Activated B cell treated with CpG ODN at 0.5 μM for 24 hours (primary cell): ENCODE measurements around the gene TRIOBP. TPM values are rescaled to one million over a fixed set of nuclear protein-coding genes. Genes with fewer than 3 reads are reported as not detected.
"Not testable (repeated sequence)": the region's sequence is repeated elsewhere in the genome, so short reads cannot be mapped to it uniquely, and the experiment has no call there.

Experiments used
- ATAC-seq: fragments of 200-7000 bp; cut with Tn5 transposase; one replicate; pipeline ENCODE4 v1.10.0; 2021; ENCODE audit warnings: low read depth, mild to moderate bottlenecking, moderate library complexity
- CTCF ChIA-PET: fragments of 350-600 bp; sonication (Branson Sonifier 250); formaldehyde crosslinking; loops from one replicate; lab custom pipeline; 2021; ENCODE audit warnings: antibody characterized with exemption; lab: Charles Lee
- POLR2A ChIA-PET: fragments of 350-600 bp; sonication (Branson Sonifier 250); formaldehyde crosslinking; loops from one replicate; lab custom pipeline; 2021; ENCODE audit warnings: antibody characterized with exemption; lab: Charles Lee
- DNase-seq: peaks from one replicate; pipeline ENCODE4 v3.0.0; 2022
- H3K27ac Mint-ChIP-seq: one replicate; pipeline ENCODE4 v1.8.0; 2020; ENCODE audit warnings: mixed read lengths
- H3K27me3 Mint-ChIP-seq: one replicate; pipeline ENCODE4 v1.8.0; 2021; ENCODE audit warnings: mixed read lengths
- H3K36me3 Mint-ChIP-seq: one replicate; pipeline ENCODE4 v1.8.0; 2021; ENCODE audit warnings: low read depth, mixed read lengths
- H3K4me1 Mint-ChIP-seq: one replicate; pipeline ENCODE4 v1.8.0; 2021; ENCODE audit warnings: mixed read lengths
- H3K4me3 Mint-ChIP-seq: one replicate; pipeline ENCODE4 v1.8.0; 2020; ENCODE audit warnings: mild to moderate bottlenecking, mixed read lengths
- H3K9me3 Mint-ChIP-seq: one replicate; pipeline ENCODE4 v1.8.0; 2020; ENCODE audit warnings: mixed read lengths
- CTCF ChIP-seq: fragments of 200-600 bp; IDR thresholded peaks from one replicate; pipeline ENCODE4 v1.8.0; 2022; ENCODE audit warnings: antibody characterized with exemption, mild to moderate bottlenecking
- intact Hi-C: fragments of 100-400 bp; cut with micrococcal nuclease; formaldehyde crosslinking; loops from one replicate; pipeline ENCODE4 v1.15.1; 2024
- total RNA-seq: library from RNA; stranded (reverse); gene quantifications from 2 replicates; pipeline ENCODE4 v1.2.3, GENCODE V29; 2022

Gene TRIOBP
- total RNA-seq, 1 donor from 2014 or later, result 27.4 TPM

- no peak overlapping the region for H3K4me3 Mint-ChIP-seq
- no peaks in the 10 kb centered on the region for H3K9me3 Mint-ChIP-seq
- no peak overlapping the region for H3K27ac Mint-ChIP-seq
- no peak for ATAC-seq
- H3K4me1 Mint-ChIP-seq, result no peaks in the 10 kb centered on the region
- no peaks in the 10 kb centered on the region for H3K36me3 Mint-ChIP-seq
- intact Hi-C loops, result no loop called here
- ChIA-PET POLR2A (no interaction called here), CTCF (no interaction called here)
- DNase-seq, result no peak
- H3K27me3 Mint-ChIP-seq, result no peaks in the 10 kb centered on the region
- no peak for TF ChIP-seq CTCF
Measured at GRCh38 chr22:37715760-37716159, 18.9 kb downstream of the TRIOBP start.

- no peak for ATAC-seq
- Mint-ChIP-seq H3K4me1 (no peaks in the 10 kb centered on the region), H3K36me3 (no peaks in the 10 kb centered on the region), H3K9me3 (no peaks in the 10 kb centered on the region), H3K27me3 (no peaks in the 10 kb centered on the region), H3K27ac (no peak overlapping the region), H3K4me3 (no peak overlapping the region)
- no peak for TF ChIP-seq CTCF
- no peak for DNase-seq
- intact Hi-C loops, result no loop called here
- CTCF ChIA-PET, result no interaction called here
- POLR2A ChIA-PET, result no interaction called here
Measured at GRCh38 chr22:37716708-37717107, 19.9 kb downstream of the TRIOBP start.

- DNase-seq, CTCF ChIA-PET, POLR2A ChIA-PET, H3K27me3 Mint-ChIP-seq, H3K36me3 Mint-ChIP-seq, intact Hi-C loops, H3K4me1 Mint-ChIP-seq, H3K9me3 Mint-ChIP-seq, H3K27ac Mint-ChIP-seq, H3K4me3 Mint-ChIP-seq, ATAC-seq: not testable (repeated sequence)
Measured at GRCh38 chr22:37717235-37717634, 20.4 kb downstream of the TRIOBP start.

GRCh38 chr22:37717746-37718305, 21.0 kb downstream of the TRIOBP start:
- POLR2A ChIA-PET, H3K4me3 Mint-ChIP-seq, ATAC-seq, CTCF ChIA-PET, DNase-seq, intact Hi-C loops, H3K27me3 Mint-ChIP-seq, H3K4me1 Mint-ChIP-seq, H3K9me3 Mint-ChIP-seq, H3K36me3 Mint-ChIP-seq, H3K27ac Mint-ChIP-seq: not testable (repeated sequence)

GRCh38 chr22:37725551-37726240, 28.8 kb downstream of the TRIOBP start:
- H3K4me1 Mint-ChIP-seq, result no peaks in the 10 kb centered on the region
- H3K9me3 Mint-ChIP-seq, result no peaks in the 10 kb centered on the region
- H3K27me3 Mint-ChIP-seq, result no peaks in the 10 kb centered on the region
- ATAC-seq, result no peak
- H3K36me3 Mint-ChIP-seq, result peaks cover 3% of the 10 kb centered on the region
- POLR2A ChIA-PET, result interaction anchor here (0.7 kb wide), 1 partner anchor 11 kb away, joined by 5 read pairs; no protein-coding TSS in a partner anchor
- intact Hi-C loops, result no loop called here
- no peak for DNase-seq
- CTCF ChIA-PET, result no interaction called here
- no peak for TF ChIP-seq CTCF
- no peak overlapping the region for H3K27ac Mint-ChIP-seq
- no peak overlapping the region for H3K4me3 Mint-ChIP-seq

- CTCF ChIA-PET, result no interaction called here
- no peak for TF ChIP-seq CTCF
- Mint-ChIP-seq H3K9me3 (no peaks in the 10 kb centered on the region), H3K4me3 (no peak overlapping the region), H3K4me1 (no peaks in the 10 kb centered on the region), H3K36me3 (peaks cover 3% of the 10 kb centered on the region), H3K27me3 (no peaks in the 10 kb centered on the region), H3K27ac (no peak overlapping the region)
- intact Hi-C loops, result no loop called here
- ATAC-seq (no peak), DNase-seq (no peak)
- POLR2A ChIA-PET, result interaction anchor here (0.7 kb wide), 1 partner anchor 11 kb away, joined by 5 read pairs; no protein-coding TSS in a partner anchor
Measured at GRCh38 chr22:37726241-37726887, 29.5 kb downstream of the TRIOBP start.
